ENCODE data around the gene OSBPL2.

DNA sequence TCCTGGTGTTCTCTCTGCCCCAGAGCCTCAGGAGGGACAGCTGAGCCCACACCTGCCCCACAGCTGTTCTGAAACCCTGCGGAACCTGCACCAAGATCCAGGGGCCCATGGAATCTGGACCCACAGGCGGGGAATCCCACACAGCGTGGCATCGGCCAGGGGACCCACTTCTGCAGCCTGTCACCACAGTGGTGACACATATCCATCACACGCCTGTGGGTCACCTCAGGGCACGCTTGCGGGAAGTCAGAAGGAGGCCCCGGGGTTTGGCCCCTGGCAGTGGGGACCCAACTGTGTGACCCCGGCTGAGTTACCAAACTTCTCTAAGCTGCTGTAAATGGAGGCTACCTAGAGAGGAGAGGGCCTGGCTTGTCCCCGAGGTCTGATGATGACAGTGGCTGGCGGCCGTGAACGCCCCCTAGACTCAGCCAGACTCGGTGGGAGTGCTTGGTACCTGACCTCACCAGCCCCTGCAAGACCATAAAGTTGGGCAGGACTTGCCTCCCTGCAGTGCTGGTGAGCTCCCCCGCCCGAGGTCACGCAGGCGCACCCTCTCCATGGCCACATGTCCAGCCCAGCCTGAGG lies 16.0 kb upstream of the OSBPL2 start:
- TF ChIP-seq, protein P1, sequence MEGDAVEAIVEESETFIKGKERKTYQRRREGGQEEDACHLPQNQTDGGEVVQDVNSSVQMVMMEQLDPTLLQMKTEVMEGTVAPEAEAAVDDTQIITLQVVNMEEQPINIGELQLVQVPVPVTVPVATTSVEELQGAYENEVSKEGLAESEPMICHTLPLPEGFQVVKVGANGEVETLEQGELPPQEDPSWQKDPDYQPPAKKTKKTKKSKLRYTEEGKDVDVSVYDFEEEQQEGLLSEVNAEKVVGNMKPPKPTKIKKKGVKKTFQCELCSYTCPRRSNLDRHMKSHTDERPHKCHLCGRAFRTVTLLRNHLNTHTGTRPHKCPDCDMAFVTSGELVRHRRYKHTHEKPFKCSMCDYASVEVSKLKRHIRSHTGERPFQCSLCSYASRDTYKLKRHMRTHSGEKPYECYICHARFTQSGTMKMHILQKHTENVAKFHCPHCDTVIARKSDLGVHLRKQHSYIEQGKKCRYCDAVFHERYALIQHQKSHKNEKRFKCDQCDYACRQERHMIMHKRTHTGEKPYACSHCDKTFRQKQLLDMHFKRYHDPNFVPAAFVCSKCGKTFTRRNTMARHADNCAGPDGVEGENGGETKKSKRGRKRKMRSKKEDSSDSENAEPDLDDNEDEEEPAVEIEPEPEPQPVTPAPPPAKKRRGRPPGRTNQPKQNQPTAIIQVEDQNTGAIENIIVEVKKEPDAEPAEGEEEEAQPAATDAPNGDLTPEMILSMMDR (IDR thresholded peaks at IDR 0.05), result no peak
- no peak for TF ChIP-seq EZH2 (IDR thresholded peaks at IDR 0.05; ENCODE audit: borderline replicate concordance, insufficient read depth, low read depth, low read length, poor library complexity, severe bottlenecking)
